HG02623 (cell line): Measurements from ENCODE around the gene TTC1.
"Not testable (repeated sequence)": the region's sequence is repeated elsewhere in the genome, so short reads cannot be mapped to it uniquely, and the experiment has no call there.

Experiments used
- ATAC-seq: cut with Tn5 transposase; IDR thresholded peaks from one replicate; pipeline ENCODE4 v1.9.1; 2021; ENCODE audit warnings: moderate library complexity; ENCODE audit not compliant: unreplicated experiment

The TTC1 gene

GRCh38 chr5:160008877-160009590 is at the start of gene TTC1:
TSS of gene TTC1 (plus strand) at chr5:160009139. CDS start at chr5:160010529, 1,390 bp downstream.
- peak; percentile 99 for ATAC-seq

- ATAC-seq, result no peak
Measured at GRCh38 chr5:159961176-159962160, 47.5 kb upstream of the TTC1 start.

- no peak for ATAC-seq
Measured at GRCh38 chr5:159962214-159962613, 46.7 kb upstream of the TTC1 start.

- no peak for ATAC-seq
Measured at GRCh38 chr5:159963935-159964334, 45.0 kb upstream of the TTC1 start.

GRCh38 chr5:159965031-159965837 is 43.7 kb upstream of the TTC1 start:
- no peak for ATAC-seq

- ATAC-seq, result not testable (repeated sequence)
Measured at GRCh38 chr5:159965838-159966128, 43.2 kb upstream of the TTC1 start.

GRCh38 chr5:159969966-159970365 is 39.0 kb upstream of the TTC1 start:
- no peak for ATAC-seq

GRCh38 chr5:159971038-159971437 is 37.9 kb upstream of the TTC1 start:
- ATAC-seq, result no peak

- ATAC-seq, result no peak
Measured at GRCh38 chr5:159971514-159971913, 37.4 kb upstream of the TTC1 start.

GRCh38 chr5:159971931-159972461 is 36.9 kb upstream of the TTC1 start:
- no peak for ATAC-seq

GRCh38 chr5:159972538-159973362 is 36.2 kb upstream of the TTC1 start:
- ATAC-seq, result no peak

- ATAC-seq, result no peak
Measured at GRCh38 chr5:159975462-159976019, 33.4 kb upstream of the TTC1 start.

- no peak for ATAC-seq
Measured at GRCh38 chr5:159976921-159977320, 32.0 kb upstream of the TTC1 start.

- ATAC-seq, result no peak
Measured at GRCh38 chr5:159978358-159978757, 30.6 kb upstream of the TTC1 start.

GRCh38 chr5:159982421-159983173 is 26.3 kb upstream of the TTC1 start:
- ATAC-seq, result no peak

GRCh38 chr5:159987031-159987674 is 21.8 kb upstream of the TTC1 start:
- ATAC-seq, result peak; percentile 98

- ATAC-seq, result no peak
Measured at GRCh38 chr5:159990506-159990905, 18.4 kb upstream of the TTC1 start.

GRCh38 chr5:159992566-159992965 is 16.4 kb upstream of the TTC1 start:
- no peak for ATAC-seq

GRCh38 chr5:159993194-159993593 is 15.7 kb upstream of the TTC1 start:
- ATAC-seq, result no peak
